Caco-2 (cell line): ENCODE measurements around the gene PGM1. TPM values are rescaled to one million over a fixed set of nuclear protein-coding genes. Genes with fewer than 3 reads are reported as not detected.

Experiments
- BruUV-seq: library from RNA; stranded (reverse); fragments of 400-500 nt; replicated peaks from 2 replicates; lab custom pipeline; 2021; lab: Mats Ljungman, UMichigan
- CTCF ChIA-PET: fragments of 300-600 bp; sonication (Branson Sonifier 250); formaldehyde crosslinking; loops from one replicate; lab custom pipeline; 2022; ENCODE audit warnings: antibody characterized with exemption; lab: Charles Lee
- POLR2A ChIA-PET: fragments of 300-600 bp; sonication (Branson Sonifier 250); formaldehyde crosslinking; loops from one replicate; lab custom pipeline; 2022; ENCODE audit warnings: antibody characterized with exemption; lab: Charles Lee
- DNase-seq, 2 experiments: peaks; one replicate each; pipeline versions ENCODE4 v3.0.0 to v3.0.0-alpha.2; 2020 to 2022
- H3K27me3 ChIP-seq: replicated peaks from 2 replicates; pipeline ENCODE4 v1.6.0; 2011; ENCODE audit warnings: low read length; ENCODE audit not compliant: control insufficient read depth, insufficient read depth
- H3K36me3 ChIP-seq: 2 replicates; pipeline ENCODE4 v1.5.1; 2011; ENCODE audit warnings: low read length; ENCODE audit not compliant: control insufficient read depth, insufficient read depth
- H3K4me1 ChIP-seq: fragments of 250-450 bp; sonication (Bioruptor Pico); 2 replicates; pipeline ENCODE4 v1.5.1; 2020; ENCODE audit warnings: mild to moderate bottlenecking
- H3K4me3 ChIP-seq: 2 replicates; pipeline ENCODE4 v1.5.1; 2011; ENCODE audit warnings: low read depth, mild to moderate bottlenecking, control low read depth, low read length
- H3K9me3 ChIP-seq: fragments of 250-450 bp; sonication (Bioruptor Pico); 2 replicates; pipeline ENCODE4 v1.5.1; 2020; ENCODE audit warnings: mild to moderate bottlenecking, moderate library complexity
- H3K27ac Mint-ChIP-seq: one replicate; pipeline ENCODE4 v1.8.0; 2022; ENCODE audit warnings: mixed read lengths; ENCODE audit not compliant: unreplicated experiment
- H3K27me3 Mint-ChIP-seq: one replicate; pipeline ENCODE4 v1.8.0; 2022; ENCODE audit warnings: mixed read lengths; ENCODE audit not compliant: insufficient read depth, unreplicated experiment
- H3K36me3 Mint-ChIP-seq: one replicate; pipeline ENCODE4 v1.8.0; 2022; ENCODE audit warnings: mild to moderate bottlenecking, mixed read lengths; ENCODE audit not compliant: insufficient read depth, unreplicated experiment
- H3K4me1 Mint-ChIP-seq: one replicate; pipeline ENCODE4 v1.8.0; 2022; ENCODE audit warnings: low read depth, mixed read lengths; ENCODE audit not compliant: unreplicated experiment
- H3K4me3 Mint-ChIP-seq: one replicate; pipeline ENCODE4 v1.8.0; 2022; ENCODE audit warnings: mild to moderate bottlenecking, moderate library complexity, mixed read lengths; ENCODE audit not compliant: unreplicated experiment
- H3K9me3 Mint-ChIP-seq: one replicate; pipeline ENCODE4 v1.8.0; 2022; ENCODE audit warnings: mixed read lengths; ENCODE audit not compliant: unreplicated experiment
- intact Hi-C: fragments of 100-400 bp; cut with micrococcal nuclease; formaldehyde crosslinking; loops from one replicate; pipeline ENCODE4 v1.10.0; 2022; ENCODE audit not compliant: unreplicated experiment
- total RNA-seq: library from RNA; stranded (reverse); gene quantifications from 2 replicates; pipeline ENCODE4 v1.2.3, GENCODE V29; 2022
- TF ChIP-seq, protein P1 (sequence below), 2 experiments: fragments of 200-600 bp in 1 of 2; IDR thresholded peaks; 1 replicate in 1 of 2; 2 replicates in 1 of 2; pipeline versions ENCODE4 v1.5.1 to v1.8.0; 2011 to 2022; ENCODE audit warnings: antibody characterized with exemption in 1 of 2, control low read depth in 1 of 2, inconsistent platforms in 1 of 2, low read depth in 1 of 2, low read length in 1 of 2, mild to moderate bottlenecking in 1 of 2, moderate library complexity in 1 of 2; ENCODE audit not compliant: insufficient read depth in 1 of 2, severe bottlenecking in 1 of 2, unreplicated experiment in 1 of 2

Gene PGM1
- total RNA-seq, 1 experiment from 2014 or later, result 22.5 TPM

GRCh38 chr1:63651161-63651701 is 58.0 kb downstream of the PGM1 start:
- TF ChIP-seq, protein P1, sequence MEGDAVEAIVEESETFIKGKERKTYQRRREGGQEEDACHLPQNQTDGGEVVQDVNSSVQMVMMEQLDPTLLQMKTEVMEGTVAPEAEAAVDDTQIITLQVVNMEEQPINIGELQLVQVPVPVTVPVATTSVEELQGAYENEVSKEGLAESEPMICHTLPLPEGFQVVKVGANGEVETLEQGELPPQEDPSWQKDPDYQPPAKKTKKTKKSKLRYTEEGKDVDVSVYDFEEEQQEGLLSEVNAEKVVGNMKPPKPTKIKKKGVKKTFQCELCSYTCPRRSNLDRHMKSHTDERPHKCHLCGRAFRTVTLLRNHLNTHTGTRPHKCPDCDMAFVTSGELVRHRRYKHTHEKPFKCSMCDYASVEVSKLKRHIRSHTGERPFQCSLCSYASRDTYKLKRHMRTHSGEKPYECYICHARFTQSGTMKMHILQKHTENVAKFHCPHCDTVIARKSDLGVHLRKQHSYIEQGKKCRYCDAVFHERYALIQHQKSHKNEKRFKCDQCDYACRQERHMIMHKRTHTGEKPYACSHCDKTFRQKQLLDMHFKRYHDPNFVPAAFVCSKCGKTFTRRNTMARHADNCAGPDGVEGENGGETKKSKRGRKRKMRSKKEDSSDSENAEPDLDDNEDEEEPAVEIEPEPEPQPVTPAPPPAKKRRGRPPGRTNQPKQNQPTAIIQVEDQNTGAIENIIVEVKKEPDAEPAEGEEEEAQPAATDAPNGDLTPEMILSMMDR (IDR thresholded peaks at IDR 0.05; ENCODE audit: insufficient read depth in 1 of 2, low read depth in 1 of 2, low read length in 1 of 2, severe bottlenecking in 1 of 2, unreplicated experiment in 1 of 2), result no peak
- no TSS peak for BruUV-seq
- no peaks in the 10 kb centered on the region for H3K27me3 ChIP-seq
- POLR2A ChIA-PET, result no interaction called here
- no peaks in the 10 kb centered on the region for H3K9me3 ChIP-seq
- CTCF ChIA-PET, result interaction anchor here (0.7 to 1.6 kb wide), 2 partner anchors 41 to 302 kb away, joined by 3 read pairs; no protein-coding TSS in a partner anchor
- intact Hi-C loops, result no loop called here
- no peak overlapping the region for H3K4me3 ChIP-seq
- H3K36me3 Mint-ChIP-seq, result no peaks in the 10 kb centered on the region
- H3K27ac Mint-ChIP-seq, result no peak overlapping the region
- H3K4me1 ChIP-seq, result no peaks in the 10 kb centered on the region
- H3K4me1 Mint-ChIP-seq, result no peaks in the 10 kb centered on the region
- H3K4me3 Mint-ChIP-seq, result no peak overlapping the region
- H3K9me3 Mint-ChIP-seq, result peaks cover 2% of the 10 kb centered on the region
- H3K36me3 ChIP-seq, result no peaks in the 10 kb centered on the region
- no peaks in the 10 kb centered on the region for H3K27me3 Mint-ChIP-seq
- no peak for DNase-seq

GRCh38 chr1:63653976-63654375 is 60.8 kb downstream of the PGM1 start:
- Histone ChIP-seq H3K9me3 (no peaks in the 10 kb centered on the region), H3K27me3 (no peaks in the 10 kb centered on the region), H3K4me1 (no peaks in the 10 kb centered on the region), H3K4me3 (no peak overlapping the region), H3K36me3 (no peaks in the 10 kb centered on the region)
- H3K4me1 Mint-ChIP-seq, result no peaks in the 10 kb centered on the region
- ChIA-PET CTCF (no interaction called here), POLR2A (no interaction called here)
- no peaks in the 10 kb centered on the region for H3K27me3 Mint-ChIP-seq
- BruUV-seq, result no TSS peak
- TF ChIP-seq, protein P1 (IDR thresholded peaks at IDR 0.05; ENCODE audit: insufficient read depth in 1 of 2, low read depth in 1 of 2, low read length in 1 of 2, severe bottlenecking in 1 of 2, unreplicated experiment in 1 of 2), result no peak
- H3K27ac Mint-ChIP-seq, result no peak overlapping the region
- H3K4me3 Mint-ChIP-seq, result no peak overlapping the region
- no peaks in the 10 kb centered on the region for H3K36me3 Mint-ChIP-seq
- intact Hi-C loops, result no loop called here
- no peak for DNase-seq
- no peaks in the 10 kb centered on the region for H3K9me3 Mint-ChIP-seq

- no TSS peak for BruUV-seq
- H3K4me3 Mint-ChIP-seq, result no peak overlapping the region
- no peaks in the 10 kb centered on the region for H3K27me3 ChIP-seq
- H3K36me3 Mint-ChIP-seq, result no peaks in the 10 kb centered on the region
- intact Hi-C loops, result no loop called here
- H3K9me3 ChIP-seq, result no peaks in the 10 kb centered on the region
- H3K9me3 Mint-ChIP-seq, result no peaks in the 10 kb centered on the region
- H3K36me3 ChIP-seq, result no peaks in the 10 kb centered on the region
- no peaks in the 10 kb centered on the region for H3K27me3 Mint-ChIP-seq
- H3K27ac Mint-ChIP-seq, result no peak overlapping the region
- POLR2A ChIA-PET, result no interaction called here
- no peaks in the 10 kb centered on the region for H3K4me1 Mint-ChIP-seq
- DNase-seq, result no peak
- TF ChIP-seq, protein P1 (IDR thresholded peaks at IDR 0.05; ENCODE audit: insufficient read depth in 1 of 2, low read depth in 1 of 2, low read length in 1 of 2, severe bottlenecking in 1 of 2, unreplicated experiment in 1 of 2), result no peak
- CTCF ChIA-PET, result no interaction called here
- H3K4me1 ChIP-seq, result 0 out of 2 replicates have a peak, but pooled peaks cover 4% of the 10 kb centered on the region
- H3K4me3 ChIP-seq, result no peak overlapping the region
Observed at GRCh38 chr1:63659448-63659847, 66.2 kb downstream of the PGM1 start.
